Measurements from ENCODE around the gene ZSCAN20. TPM values are rescaled to one million over a fixed set of nuclear protein-coding genes. Genes with fewer than 3 reads are reported as not detected.
A peak's percentile ranks its signal among the peaks of the same experiment; 100 is the strongest.

The ZSCAN20 gene
- total RNA-seq, 2 donors from 2014 or later = 5.0 to 5.4 TPM

- Histone ChIP-seq H3K27me3 (no peaks in the 10 kb centered on the region), H3K36me3 (no peaks in the 10 kb centered on the region), H3K9ac (ENCODE audit: low read depth in 2 of 2, low read length in 2 of 2) (no peak overlapping the region), H3K4me1 (no peaks in the 10 kb centered on the region), H3K9me3 (no peaks in the 10 kb centered on the region), H3K27ac (no peak overlapping the region), H3K4me3 (no peak overlapping the region)
- no peak for DNase-seq
- no peak for TF ChIP-seq CTCF (IDR thresholded peaks at IDR 0.05)
- intact Hi-C loops (cut with DNase I) = no loop called here
These were observed 28.7 kb upstream of the ZSCAN20 start for GRCh38 chr1:33443705-33444180.

- no peak for DNase-seq
- no peak overlapping the region for H3K4me3 ChIP-seq
- intact Hi-C loops (cut with DNase I) = no loop called here
- H3K9ac ChIP-seq (ENCODE audit: low read depth in 2 of 2, low read length in 2 of 2) = no peak overlapping the region
- no peaks in the 10 kb centered on the region for H3K9me3 ChIP-seq
- TF ChIP-seq CTCF (IDR thresholded peaks at IDR 0.05) = no peak
- no peak overlapping the region for H3K27ac ChIP-seq
- H3K4me1 ChIP-seq = no peaks in the 10 kb centered on the region
- H3K36me3 ChIP-seq = no peaks in the 10 kb centered on the region
- H3K27me3 ChIP-seq = no peaks in the 10 kb centered on the region
These were observed 27.3 kb upstream of the ZSCAN20 start for GRCh38 chr1:33445108-33445507.

GRCh38 chr1:33446590-33446989 is 25.9 kb upstream of the ZSCAN20 start:
- intact Hi-C loops (cut with DNase I) = no loop called here
- no peak overlapping the region for H3K27ac ChIP-seq
- H3K27me3 ChIP-seq = no peaks in the 10 kb centered on the region
- H3K9me3 ChIP-seq = no peaks in the 10 kb centered on the region
- TF ChIP-seq CTCF (IDR thresholded peaks at IDR 0.05) = no peak
- no peaks in the 10 kb centered on the region for H3K4me1 ChIP-seq
- no peaks in the 10 kb centered on the region for H3K36me3 ChIP-seq
- no peak overlapping the region for H3K9ac ChIP-seq (ENCODE audit: low read depth in 2 of 2, low read length in 2 of 2)
- DNase-seq = no peak
- H3K4me3 ChIP-seq = no peak overlapping the region

- no peak for DNase-seq
- H3K27ac ChIP-seq = no peak overlapping the region
- intact Hi-C loops (cut with DNase I) = no loop called here
- no peak overlapping the region for H3K9ac ChIP-seq (ENCODE audit: low read depth in 2 of 2, low read length in 2 of 2)
- no peaks in the 10 kb centered on the region for H3K36me3 ChIP-seq
- TF ChIP-seq CTCF (IDR thresholded peaks at IDR 0.05) = no peak
- H3K4me3 ChIP-seq = no peak overlapping the region
- no peaks in the 10 kb centered on the region for H3K4me1 ChIP-seq
- no peaks in the 10 kb centered on the region for H3K9me3 ChIP-seq
- H3K27me3 ChIP-seq = no peaks in the 10 kb centered on the region
These were observed 17.7 kb upstream of the ZSCAN20 start for GRCh38 chr1:33454646-33455282.

- no peaks in the 10 kb centered on the region for H3K9me3 ChIP-seq
- peak; percentile 34 for TF ChIP-seq CTCF (IDR thresholded peaks at IDR 0.05)
- no peaks in the 10 kb centered on the region for H3K27me3 ChIP-seq
- DNase-seq = peak; percentile 38
- no peaks in the 10 kb centered on the region for H3K4me1 ChIP-seq
- H3K36me3 ChIP-seq = no peaks in the 10 kb centered on the region
- H3K9ac ChIP-seq (ENCODE audit: low read depth in 2 of 2, low read length in 2 of 2) = no peak overlapping the region
- H3K27ac ChIP-seq = no peak overlapping the region
- intact Hi-C loops (cut with DNase I) = no loop called here
- H3K4me3 ChIP-seq = no peak overlapping the region
These were observed 16.6 kb upstream of the ZSCAN20 start for GRCh38 chr1:33455539-33456501.

Measured in colonic mucosa (tissue), 4 donors.